ENCODE data around the gene SPDYE17. TPM values are rescaled to one million over a fixed set of nuclear protein-coding genes. Genes with fewer than 3 reads are reported as not detected.
"Not testable (repeated sequence)": the region's sequence is repeated elsewhere in the genome, so short reads cannot be mapped to it uniquely, and the experiment has no call there.

Gene SPDYE17
- total and polyA plus RNA-seq, 5 donors from 2014 or later, result not detected

DNA sequence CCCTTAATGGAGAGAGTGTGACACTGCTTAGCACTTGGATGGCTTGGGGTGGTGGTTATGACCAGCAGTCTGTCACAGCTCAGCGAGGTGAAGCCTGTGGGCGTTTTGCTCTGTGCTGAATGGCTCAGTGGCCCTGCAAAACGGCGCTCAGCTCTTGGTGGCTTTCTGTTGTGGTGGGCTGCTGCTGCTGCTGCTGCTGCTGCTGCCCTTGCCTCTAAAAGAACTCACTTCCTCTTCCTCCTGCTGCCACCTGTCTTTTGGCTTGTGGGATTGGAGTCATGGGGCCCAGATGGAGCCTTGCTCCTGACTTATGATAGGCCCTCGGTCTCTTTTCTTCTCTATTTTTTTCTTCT is 47.4 kb downstream of the SPDYE17 start:
- not testable (repeated sequence) for H3K27me3 Mint-ChIP-seq; H3K27me3 ChIP-seq (ENCODE audit: control insufficient read depth, insufficient read depth, low read length); H3K36me3 ChIP-seq (ENCODE audit: control insufficient read depth, insufficient read depth, low read length); H3K4me3 Mint-ChIP-seq; H3K9me3 ChIP-seq (ENCODE audit: control insufficient read depth in 2 of 2, low read length in 2 of 2); H3K4me3 ChIP-seq (ENCODE audit: low read depth, low read length); H3K9me3 Mint-ChIP-seq; H3K4me1 ChIP-seq (ENCODE audit: control insufficient read depth, insufficient read depth, low read length, poor library complexity, severe bottlenecking); H3K27ac ChIP-seq (ENCODE audit: insufficient read depth, low read length, poor library complexity, severe bottlenecking); H3K27ac Mint-ChIP-seq; H3K36me3 Mint-ChIP-seq; DNase-seq; H3K4me1 Mint-ChIP-seq
- ATAC-seq (ENCODE audit: low read depth in 2 of 2), result peak; percentile 92

DNA sequence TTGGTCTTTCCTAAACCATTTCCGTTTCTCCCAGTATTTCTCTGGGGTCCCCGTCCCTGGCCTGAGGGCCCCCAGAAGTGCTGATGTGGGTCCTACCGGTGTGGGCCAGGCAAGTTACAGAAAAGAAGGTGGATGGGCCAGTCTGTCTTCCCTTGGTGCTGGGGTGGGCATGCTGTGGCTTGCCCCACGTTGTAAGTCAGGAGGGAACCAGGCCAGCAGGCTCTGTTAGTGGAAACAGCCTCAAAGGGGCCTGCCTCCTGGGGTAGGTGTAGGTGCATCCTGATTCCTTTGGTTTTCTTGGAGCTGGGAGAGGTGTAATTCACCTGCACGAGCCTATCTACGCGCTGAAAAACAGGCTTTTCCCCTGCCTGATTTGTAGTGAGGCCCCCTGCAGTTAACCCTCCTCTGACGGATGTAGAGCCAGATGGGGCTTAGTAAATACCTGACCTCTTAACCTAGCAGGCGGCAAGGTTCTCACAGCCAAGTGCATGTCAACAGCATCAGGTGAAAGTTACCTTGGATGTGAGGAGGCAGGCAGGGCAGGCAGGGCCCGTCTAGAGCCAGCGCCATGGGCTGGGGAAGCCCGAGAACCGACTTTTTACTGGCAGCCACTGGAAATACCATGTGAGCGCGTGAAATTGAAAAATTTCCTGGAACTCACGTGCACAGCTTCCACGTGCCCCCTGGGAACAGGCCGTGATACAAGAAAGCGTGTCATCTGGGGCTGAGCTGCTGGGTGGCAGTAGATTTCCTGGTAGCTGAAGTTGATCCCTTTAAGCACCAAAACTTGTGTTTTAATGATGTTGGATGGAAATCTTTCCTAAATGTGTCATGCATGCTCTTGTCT is 48.0 kb downstream of the SPDYE17 start:
- not testable (repeated sequence) for H3K9me3 ChIP-seq (ENCODE audit: control insufficient read depth in 2 of 2, low read length in 2 of 2); H3K4me1 Mint-ChIP-seq; H3K36me3 Mint-ChIP-seq; H3K27ac ChIP-seq (ENCODE audit: insufficient read depth, low read length, poor library complexity, severe bottlenecking); DNase-seq; H3K9me3 Mint-ChIP-seq; H3K4me1 ChIP-seq (ENCODE audit: control insufficient read depth, insufficient read depth, low read length, poor library complexity, severe bottlenecking); H3K36me3 ChIP-seq (ENCODE audit: control insufficient read depth, insufficient read depth, low read length); H3K27me3 ChIP-seq (ENCODE audit: control insufficient read depth, insufficient read depth, low read length); H3K4me3 Mint-ChIP-seq; H3K27ac Mint-ChIP-seq; H3K27me3 Mint-ChIP-seq; H3K4me3 ChIP-seq (ENCODE audit: low read depth, low read length)
- peak; percentile 24 to 32 for ATAC-seq (ENCODE audit: low read depth in 2 of 2)

DNA sequence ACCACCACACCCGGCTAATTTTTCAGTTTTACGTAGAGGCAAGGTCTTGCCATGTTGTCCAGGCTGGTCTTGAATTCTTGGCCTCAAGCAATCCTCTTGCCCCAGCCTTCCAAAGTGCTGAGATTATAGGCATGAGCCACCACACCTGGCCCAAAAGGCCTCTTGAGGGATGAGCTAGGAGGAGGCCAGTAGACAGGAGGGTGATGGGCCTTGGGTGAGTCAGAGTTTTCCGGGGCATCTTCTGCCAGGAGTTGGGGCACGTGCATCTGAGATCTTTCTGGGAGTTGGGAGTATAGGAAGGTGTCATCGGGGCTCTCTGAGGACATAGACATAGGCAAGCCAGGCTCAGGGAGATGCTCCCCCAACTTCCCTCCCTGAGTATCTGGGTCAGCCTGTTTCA is 48.8 kb downstream of the SPDYE17 start:
- H3K36me3 Mint-ChIP-seq; H3K9me3 ChIP-seq (ENCODE audit: control insufficient read depth in 2 of 2, low read length in 2 of 2); H3K4me3 Mint-ChIP-seq; H3K27ac Mint-ChIP-seq; H3K4me3 ChIP-seq (ENCODE audit: low read depth, low read length); H3K9me3 Mint-ChIP-seq; H3K27me3 Mint-ChIP-seq; H3K36me3 ChIP-seq (ENCODE audit: control insufficient read depth, insufficient read depth, low read length); ATAC-seq (ENCODE audit: low read depth in 2 of 2); H3K27ac ChIP-seq (ENCODE audit: insufficient read depth, low read length, poor library complexity, severe bottlenecking); H3K4me1 ChIP-seq (ENCODE audit: control insufficient read depth, insufficient read depth, low read length, poor library complexity, severe bottlenecking); H3K4me1 Mint-ChIP-seq; DNase-seq; H3K27me3 ChIP-seq (ENCODE audit: control insufficient read depth, insufficient read depth, low read length): not testable (repeated sequence)

DNA sequence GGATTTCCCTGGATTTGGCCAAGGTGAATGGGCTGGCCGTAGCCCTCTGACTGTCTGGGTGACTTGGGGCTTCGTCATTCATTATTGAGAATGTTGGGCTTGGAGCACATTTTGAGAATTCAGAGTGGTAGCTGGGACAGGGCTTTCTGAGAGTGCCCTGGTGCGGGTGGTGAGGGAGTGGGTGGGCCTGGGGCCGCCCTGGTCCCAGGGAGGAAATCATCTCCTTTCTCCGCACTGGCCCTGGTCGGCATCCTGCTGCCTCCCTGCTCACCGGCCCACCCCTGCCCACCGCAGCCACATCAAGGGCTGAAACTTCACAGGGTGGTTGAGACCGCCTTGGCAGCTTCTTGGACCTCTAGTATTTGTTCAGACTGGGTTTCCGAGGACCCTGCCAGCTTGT is 49.7 kb downstream of the SPDYE17 start:
- H3K36me3 ChIP-seq (ENCODE audit: control insufficient read depth, insufficient read depth, low read length); ATAC-seq (ENCODE audit: low read depth in 2 of 2); H3K4me3 Mint-ChIP-seq; H3K4me3 ChIP-seq (ENCODE audit: low read depth, low read length); H3K27me3 ChIP-seq (ENCODE audit: control insufficient read depth, insufficient read depth, low read length); H3K4me1 ChIP-seq (ENCODE audit: control insufficient read depth, insufficient read depth, low read length, poor library complexity, severe bottlenecking); H3K27ac Mint-ChIP-seq; H3K9me3 Mint-ChIP-seq; H3K36me3 Mint-ChIP-seq; H3K27me3 Mint-ChIP-seq; H3K9me3 ChIP-seq (ENCODE audit: control insufficient read depth in 2 of 2, low read length in 2 of 2); H3K4me1 Mint-ChIP-seq; H3K27ac ChIP-seq (ENCODE audit: insufficient read depth, low read length, poor library complexity, severe bottlenecking); DNase-seq: not testable (repeated sequence)

DNA sequence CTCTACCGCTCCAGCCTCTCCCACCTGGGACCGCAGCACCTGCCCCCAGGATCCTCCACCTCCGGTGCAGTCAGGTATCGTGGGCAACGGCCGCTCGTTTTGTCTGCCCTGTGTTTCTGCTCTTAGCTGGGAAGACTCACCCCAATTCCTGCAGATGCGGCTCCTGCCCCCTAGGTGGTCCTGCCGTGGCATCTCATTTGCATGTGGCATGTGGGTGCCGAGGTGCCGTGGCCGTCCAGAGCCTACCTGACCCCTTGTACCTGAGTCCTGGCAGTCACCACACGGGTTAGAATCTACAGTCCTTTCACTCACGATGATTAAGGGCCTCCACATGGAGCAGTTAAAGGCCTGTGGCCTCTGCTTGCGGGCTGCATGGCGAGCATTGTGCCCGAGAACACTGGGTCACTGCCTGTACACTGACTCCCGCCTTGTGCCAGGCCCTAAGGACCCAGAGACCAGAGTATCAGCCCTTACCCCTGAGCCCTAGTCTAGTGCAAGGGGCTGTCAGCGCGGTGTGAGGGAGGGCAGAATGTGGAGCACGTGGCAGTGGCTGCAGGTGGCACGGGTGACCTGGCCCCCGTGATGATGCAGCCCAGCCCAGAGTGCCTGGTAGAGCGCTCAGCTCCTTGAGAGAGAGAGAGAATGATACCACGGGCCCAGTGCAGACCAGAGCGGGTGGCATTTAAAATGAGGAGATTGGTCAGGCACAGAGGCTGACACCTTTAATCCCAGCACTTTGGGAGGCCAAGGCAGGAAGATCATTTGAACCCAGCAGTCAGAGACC is 50.8 kb downstream of the SPDYE17 start:
- not testable (repeated sequence) for H3K27ac ChIP-seq (ENCODE audit: insufficient read depth, low read length, poor library complexity, severe bottlenecking); H3K9me3 Mint-ChIP-seq; H3K4me1 ChIP-seq (ENCODE audit: control insufficient read depth, insufficient read depth, low read length, poor library complexity, severe bottlenecking); H3K27me3 ChIP-seq (ENCODE audit: control insufficient read depth, insufficient read depth, low read length); H3K27me3 Mint-ChIP-seq; H3K4me3 ChIP-seq (ENCODE audit: low read depth, low read length); H3K36me3 Mint-ChIP-seq; DNase-seq; H3K4me1 Mint-ChIP-seq; H3K36me3 ChIP-seq (ENCODE audit: control insufficient read depth, insufficient read depth, low read length); H3K9me3 ChIP-seq (ENCODE audit: control insufficient read depth in 2 of 2, low read length in 2 of 2); H3K4me3 Mint-ChIP-seq; ATAC-seq (ENCODE audit: low read depth in 2 of 2)
- H3K27ac Mint-ChIP-seq, result peak overlapping the region in 1 of 3 donors; percentile 75

DNA sequence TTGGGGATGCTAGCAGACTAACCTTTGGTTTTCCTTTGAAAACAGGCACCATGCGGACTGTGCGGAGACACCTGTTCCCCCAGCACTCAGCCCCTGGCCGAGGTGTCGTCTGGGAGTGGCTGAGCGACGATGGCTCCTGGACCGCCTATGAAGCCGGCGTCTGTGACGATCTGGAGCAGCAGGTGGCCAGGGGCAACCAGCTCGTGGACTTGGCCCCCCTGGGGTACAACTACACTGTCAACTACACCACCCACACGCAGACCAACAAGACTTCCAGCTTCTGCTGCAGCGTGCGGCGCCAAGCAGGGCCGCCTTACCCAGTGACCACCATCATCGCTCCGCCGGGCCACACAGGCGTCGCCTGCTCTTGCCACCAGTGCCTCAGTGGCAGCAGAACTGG is 51.6 kb downstream of the SPDYE17 start:
- not testable (repeated sequence) for H3K9me3 ChIP-seq (ENCODE audit: control insufficient read depth in 2 of 2, low read length in 2 of 2); H3K4me3 ChIP-seq (ENCODE audit: low read depth, low read length); H3K9me3 Mint-ChIP-seq; H3K4me1 ChIP-seq (ENCODE audit: control insufficient read depth, insufficient read depth, low read length, poor library complexity, severe bottlenecking); H3K36me3 ChIP-seq (ENCODE audit: control insufficient read depth, insufficient read depth, low read length); ATAC-seq (ENCODE audit: low read depth in 2 of 2); H3K27ac Mint-ChIP-seq; H3K27me3 ChIP-seq (ENCODE audit: control insufficient read depth, insufficient read depth, low read length); H3K27me3 Mint-ChIP-seq; H3K36me3 Mint-ChIP-seq; H3K4me3 Mint-ChIP-seq; DNase-seq; H3K27ac ChIP-seq (ENCODE audit: insufficient read depth, low read length, poor library complexity, severe bottlenecking); H3K4me1 Mint-ChIP-seq

DNA sequence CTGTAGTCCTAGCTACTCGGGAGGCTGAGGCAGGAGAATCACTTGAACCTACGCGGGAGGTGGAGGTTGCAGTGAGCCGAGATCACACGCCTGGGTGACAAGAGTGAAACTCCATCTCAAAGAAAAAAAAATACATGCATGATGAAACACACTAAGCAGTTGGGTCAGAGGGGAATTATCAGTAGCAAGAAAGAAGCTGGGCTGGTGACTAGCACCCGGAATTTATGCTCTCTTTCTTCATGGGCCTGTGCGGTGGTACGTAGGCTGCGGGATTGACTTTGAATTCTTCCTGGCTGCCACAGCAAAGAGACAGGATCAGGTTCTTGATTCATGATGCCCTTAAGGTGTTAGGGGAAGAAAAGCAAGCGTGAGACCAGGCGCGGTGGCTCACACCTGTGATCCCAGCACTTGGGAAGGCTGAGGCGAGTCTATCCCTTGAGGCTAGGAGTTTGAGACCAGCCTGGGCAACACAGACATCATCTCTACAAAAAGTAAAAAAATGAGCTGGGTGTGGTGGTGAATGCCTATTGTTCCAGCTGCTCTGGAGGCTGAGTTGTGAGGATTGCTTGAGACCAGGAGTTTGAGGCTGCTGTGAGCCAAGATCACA is 54.3 kb downstream of the SPDYE17 start:
- peak overlapping the region in 1 of 3 donors; percentile 14 for H3K27ac Mint-ChIP-seq
- not testable (repeated sequence) for H3K9me3 Mint-ChIP-seq; H3K9me3 ChIP-seq (ENCODE audit: control insufficient read depth in 2 of 2, low read length in 2 of 2); H3K4me1 Mint-ChIP-seq; H3K4me1 ChIP-seq (ENCODE audit: control insufficient read depth, insufficient read depth, low read length, poor library complexity, severe bottlenecking); H3K36me3 ChIP-seq (ENCODE audit: control insufficient read depth, insufficient read depth, low read length); H3K27ac ChIP-seq (ENCODE audit: insufficient read depth, low read length, poor library complexity, severe bottlenecking); H3K36me3 Mint-ChIP-seq; DNase-seq; ATAC-seq (ENCODE audit: low read depth in 2 of 2); H3K4me3 ChIP-seq (ENCODE audit: low read depth, low read length); H3K27me3 ChIP-seq (ENCODE audit: control insufficient read depth, insufficient read depth, low read length); H3K4me3 Mint-ChIP-seq; H3K27me3 Mint-ChIP-seq

Data from CD4-positive, CD25-positive, alpha-beta regulatory T cell (primary cell).